Breast epithelium (tissue), 3 donors: Measurements from ENCODE around the gene ASTN2.

Experiments
- CTCF ChIP-seq, 3 donors: fragments of 450-650 bp; IDR thresholded peaks; one replicate each; pipeline ENCODE4 v1.5.1; 2016 to 2017; ENCODE audit warnings: antibody characterized with exemption in 3 of 3, mild to moderate bottlenecking in 3 of 3, moderate library complexity in 3 of 3
- POLR2A ChIP-seq: fragments of 450-650 bp; IDR thresholded peaks from one replicate; pipeline ENCODE4 v1.6.1; 2016; ENCODE audit warnings: antibody characterized with exemption, mild to moderate bottlenecking, moderate library complexity

GRCh38 chr9:117403848-117404247 is 11.0 kb downstream of the ASTN2 start:
- TF ChIP-seq CTCF (IDR thresholded peaks at IDR 0.05) (no peak), POLR2A (no peak)
